Middle frontal gyrus (tissue), 1 donor: ENCODE results near the gene GRIK3.
"Not testable (repeated sequence)": the region's sequence is repeated elsewhere in the genome, so short reads cannot be mapped to it uniquely, and the experiment has no call there.

Experiments
- DNase-seq: peaks from one replicate; pipeline ENCODE4 v3.0.0-alpha.2; 2015; ENCODE audit warnings: low spot score; ENCODE audit errors: extremely low spot score

The GRIK3 gene

DNA sequence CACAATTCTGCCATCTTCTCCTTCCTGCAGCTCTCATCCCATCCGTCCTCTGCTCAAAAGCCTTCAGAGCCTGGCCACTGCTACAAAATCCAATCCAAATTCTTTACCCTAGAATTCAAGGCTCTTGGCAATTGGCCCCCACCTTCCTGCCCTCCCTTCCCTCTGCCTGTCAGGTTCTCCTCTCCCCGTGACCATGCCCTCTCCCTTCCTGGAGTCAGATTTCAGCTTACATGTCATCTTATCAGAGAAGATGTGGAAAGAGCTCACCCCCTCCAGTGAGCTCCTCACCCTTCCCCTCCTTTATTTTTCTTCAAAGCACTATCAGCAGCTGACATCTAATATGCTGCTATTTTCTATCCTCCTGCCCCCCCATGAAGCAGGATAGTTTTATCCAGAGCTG lies 86.9 kb downstream of the GRIK3 start:
- no peak for DNase-seq

DNA sequence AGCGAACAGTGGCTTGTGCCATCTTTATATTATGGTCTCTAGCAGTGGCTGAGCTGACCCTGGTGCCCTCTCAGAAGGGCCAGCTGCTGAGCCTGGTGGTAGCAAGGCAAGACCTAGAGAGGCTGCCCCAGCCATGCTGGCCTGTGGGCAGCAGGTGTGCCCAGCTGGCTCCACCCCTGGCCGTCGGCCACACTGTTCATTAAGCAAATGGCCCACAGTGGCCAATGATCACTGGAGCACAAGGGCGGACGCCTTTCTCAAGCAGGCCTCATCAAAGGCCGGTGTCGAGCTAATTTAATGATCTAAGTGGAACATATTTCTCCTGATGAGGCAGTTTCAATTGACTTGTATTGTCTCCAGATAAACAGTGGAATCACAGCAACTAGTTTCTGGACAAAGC lies 89.4 kb downstream of the GRIK3 start:
- DNase-seq = no peak

DNA sequence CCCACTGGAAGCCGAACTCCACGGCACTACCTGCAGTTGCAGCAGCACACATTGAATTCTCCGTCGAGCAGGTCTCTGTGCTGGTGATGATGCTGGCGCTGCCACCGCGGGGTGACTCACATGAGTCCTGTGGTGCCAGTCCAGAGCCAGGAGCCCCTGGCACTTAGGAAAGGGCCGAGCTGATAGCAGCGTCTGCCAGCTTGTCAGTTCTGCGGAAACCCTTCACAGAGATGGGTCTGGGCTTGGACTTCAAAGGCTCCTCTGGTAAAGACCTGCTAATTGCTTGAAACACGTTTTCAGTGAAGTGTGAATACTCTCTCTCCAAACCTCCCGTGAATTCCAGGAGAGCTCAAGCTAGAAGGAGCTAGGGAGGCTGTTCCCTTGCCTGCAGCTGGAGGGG lies 92.2 kb downstream of the GRIK3 start:
- no peak for DNase-seq

DNA sequence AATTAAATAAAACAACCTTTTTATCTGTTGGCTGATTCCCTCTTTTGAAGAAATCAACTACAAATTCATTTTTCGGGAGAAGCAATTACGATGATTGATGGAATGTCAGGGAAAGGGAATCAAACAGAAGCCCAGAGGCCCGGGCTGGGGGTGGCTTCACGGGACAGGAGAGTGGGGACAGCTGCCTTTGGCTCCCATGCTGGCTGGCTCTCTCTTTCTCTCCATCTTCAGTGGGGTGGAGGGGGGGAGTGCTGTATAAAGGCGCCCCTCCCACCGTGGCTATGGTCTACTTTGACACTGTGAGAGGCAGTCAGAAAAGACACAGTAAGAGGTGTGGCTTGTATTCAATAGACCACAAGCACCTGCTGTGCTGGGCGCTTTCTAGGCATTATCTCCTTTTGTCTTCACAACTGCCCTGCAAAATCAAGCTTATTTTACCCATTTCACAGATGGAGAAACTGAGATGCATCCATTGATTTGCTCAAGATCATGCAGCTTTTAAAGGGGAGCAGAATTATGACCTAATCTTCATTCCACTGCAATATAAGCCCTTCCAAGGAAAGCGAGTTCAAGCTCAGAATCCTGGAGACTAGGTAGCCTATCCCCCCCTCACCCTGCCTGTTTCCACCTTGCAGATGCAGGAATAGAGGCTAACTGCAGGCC lies 92.9 kb downstream of the GRIK3 start:
- no peak for DNase-seq

DNA sequence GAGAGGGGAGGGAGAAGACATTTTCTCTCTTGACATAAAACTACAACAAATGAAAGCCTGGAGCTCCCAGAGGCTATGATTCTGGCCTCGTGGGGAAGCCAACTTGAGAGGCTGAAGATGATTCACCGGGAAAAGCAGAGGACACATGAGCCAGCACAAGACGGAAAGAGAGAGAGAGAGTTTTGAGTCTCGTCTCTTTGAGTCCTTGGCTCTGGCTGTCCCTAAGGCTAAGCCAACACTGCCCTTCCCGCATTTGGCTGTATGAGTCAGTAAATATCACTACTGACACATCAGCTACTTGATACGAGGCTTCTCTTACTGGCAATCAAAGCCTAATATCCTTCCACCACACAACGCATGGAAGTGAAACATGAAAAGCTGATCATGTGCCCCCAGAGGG lies 95.5 kb downstream of the GRIK3 start:
- no peak for DNase-seq

DNA sequence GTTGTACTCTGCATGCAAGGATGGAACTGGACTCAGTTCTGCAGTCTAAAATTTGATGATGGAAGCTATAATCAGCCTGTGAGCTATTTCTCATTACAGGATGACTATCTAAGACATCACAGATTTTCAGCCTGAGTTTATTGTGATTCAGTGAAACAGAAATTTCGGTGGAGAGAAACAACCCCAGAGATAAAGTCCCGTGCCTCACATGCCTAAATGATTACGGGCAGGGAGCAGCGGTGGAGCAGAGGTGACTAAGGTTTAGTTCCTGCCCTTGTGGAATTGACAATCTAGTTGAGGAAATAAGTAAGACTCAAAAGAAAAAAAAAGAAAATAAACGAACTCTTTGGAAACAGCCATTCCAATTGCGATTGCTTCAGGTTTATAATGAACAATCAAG lies 96.9 kb downstream of the GRIK3 start:
- DNase-seq = no peak

DNA sequence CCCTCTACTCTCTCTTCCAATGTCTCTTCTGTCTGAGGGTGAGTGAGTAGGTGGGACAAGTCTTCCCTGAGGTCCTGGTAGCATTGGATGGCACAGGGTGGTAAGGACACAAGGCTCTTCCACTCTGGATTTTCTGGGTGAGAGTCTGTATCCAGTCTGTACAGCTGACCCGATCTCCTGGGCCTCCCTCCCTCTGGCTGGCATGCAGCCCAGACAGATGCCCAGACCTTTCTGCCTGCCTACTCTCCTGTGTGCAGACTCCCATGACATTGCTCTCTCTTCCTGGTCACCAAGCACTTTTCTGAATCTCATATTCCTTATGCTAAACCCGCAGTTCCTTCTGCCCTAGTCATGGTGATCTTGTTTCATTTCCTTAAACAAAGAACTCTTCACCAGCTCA lies 100.3 kb downstream of the GRIK3 start:
- DNase-seq = no peak

DNA sequence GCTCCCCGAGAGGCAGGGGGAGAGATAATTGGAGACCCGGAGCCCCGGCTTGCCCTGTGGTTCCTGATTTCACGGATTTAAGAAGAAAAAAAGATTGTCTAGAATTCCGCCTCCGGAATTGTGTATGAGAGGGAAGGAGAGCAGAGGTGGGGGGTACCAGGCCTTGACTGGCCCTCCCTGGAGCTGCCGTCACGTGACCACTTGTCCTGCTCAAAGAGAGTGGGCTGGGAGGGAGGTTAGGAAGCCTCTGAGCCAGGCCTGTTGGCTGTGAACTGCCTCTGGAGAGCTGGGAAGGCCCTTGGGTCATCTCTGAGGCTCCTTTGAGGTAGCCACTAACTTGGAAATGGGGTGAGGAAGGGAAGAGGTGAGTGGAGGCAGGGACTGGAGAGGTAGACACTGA lies 106.5 kb downstream of the GRIK3 start:
- DNase-seq = no peak

DNA sequence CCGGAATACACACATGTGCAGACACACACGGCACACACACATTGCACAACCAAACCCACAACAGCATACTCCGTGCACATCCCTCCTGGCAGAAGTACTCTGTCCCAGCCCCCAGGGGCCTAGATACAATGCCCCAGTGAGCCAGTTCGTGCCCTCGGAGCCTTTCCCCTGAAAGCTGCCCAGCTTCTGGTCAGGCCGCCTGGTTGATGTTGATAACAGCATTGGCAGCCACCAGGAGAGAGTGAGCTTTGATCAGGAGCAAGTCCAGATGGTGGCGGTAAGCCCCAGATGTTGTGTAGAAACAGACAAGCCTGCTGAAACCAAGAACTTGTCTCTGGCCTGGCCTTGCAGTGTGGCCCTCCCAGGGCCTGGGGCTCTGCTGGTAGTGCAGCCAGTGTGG lies 109.1 kb downstream of the GRIK3 start:
- DNase-seq = no peak

DNA sequence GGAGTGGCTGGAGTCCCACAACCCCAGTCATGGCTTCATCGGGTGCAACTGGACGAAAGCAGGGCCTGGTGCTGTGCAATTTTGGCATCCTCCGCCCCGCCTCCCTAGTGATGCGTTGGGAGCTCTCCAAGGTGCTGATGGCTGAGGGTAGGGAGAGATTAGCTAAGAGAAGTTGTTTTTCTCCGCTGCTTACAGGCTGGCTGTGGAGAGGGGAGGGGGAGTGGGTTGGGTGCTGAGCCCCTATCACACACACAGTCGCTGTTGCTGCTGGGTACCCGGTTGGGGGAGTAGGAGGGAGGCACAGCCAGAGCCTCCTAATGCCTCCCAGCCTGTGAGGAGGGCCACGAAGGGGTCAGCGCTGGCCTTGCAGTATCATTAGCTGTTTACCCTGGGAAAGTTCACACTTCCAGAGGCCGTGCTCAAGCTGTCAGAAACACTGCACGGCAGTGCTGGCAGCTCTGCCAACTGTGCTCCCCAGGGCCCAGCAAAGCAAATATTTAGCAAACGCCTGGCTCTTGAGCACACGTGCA lies 110.0 kb downstream of the GRIK3 start:
- DNase-seq = no peak

DNA sequence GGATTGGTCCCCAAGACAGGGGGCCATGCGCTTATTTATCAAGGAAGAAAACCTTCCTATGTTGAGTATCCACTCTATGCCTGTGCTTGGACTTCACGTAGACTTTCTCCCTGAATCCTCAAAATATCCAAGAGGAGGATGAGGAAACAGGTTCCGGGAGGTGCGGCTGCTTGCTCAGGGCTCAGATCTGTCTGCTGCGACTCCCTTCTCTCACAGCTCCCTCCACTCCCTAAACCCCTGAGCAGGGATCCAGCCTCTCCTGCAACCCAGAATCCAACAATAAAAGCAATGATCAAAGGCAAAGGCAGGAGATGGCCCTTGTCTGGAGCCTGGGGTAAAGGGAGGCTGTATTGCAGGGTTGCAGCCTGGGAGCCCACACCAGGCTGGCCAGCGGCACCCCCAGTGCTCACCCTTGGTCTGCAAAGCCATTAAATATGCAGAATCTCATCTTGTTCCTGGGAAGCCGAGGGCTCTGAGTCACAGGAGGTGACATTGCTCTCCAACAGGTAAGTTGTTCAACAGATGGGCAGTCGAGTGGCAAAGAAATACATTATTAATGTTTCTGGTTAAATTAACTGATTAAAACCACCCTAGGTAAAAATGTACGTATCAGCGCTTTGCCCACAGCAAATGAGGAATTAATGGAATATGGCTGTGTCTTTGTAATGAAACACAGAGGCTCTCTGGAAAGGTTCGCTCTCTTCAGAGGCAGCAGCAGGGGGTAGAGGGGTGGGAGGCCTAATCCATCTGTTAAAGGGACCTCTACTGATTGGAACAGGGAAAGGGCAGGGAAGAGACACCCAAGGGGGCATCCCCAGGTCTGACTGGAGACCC lies 111.5 kb downstream of the GRIK3 start:
- no peak for DNase-seq

DNA sequence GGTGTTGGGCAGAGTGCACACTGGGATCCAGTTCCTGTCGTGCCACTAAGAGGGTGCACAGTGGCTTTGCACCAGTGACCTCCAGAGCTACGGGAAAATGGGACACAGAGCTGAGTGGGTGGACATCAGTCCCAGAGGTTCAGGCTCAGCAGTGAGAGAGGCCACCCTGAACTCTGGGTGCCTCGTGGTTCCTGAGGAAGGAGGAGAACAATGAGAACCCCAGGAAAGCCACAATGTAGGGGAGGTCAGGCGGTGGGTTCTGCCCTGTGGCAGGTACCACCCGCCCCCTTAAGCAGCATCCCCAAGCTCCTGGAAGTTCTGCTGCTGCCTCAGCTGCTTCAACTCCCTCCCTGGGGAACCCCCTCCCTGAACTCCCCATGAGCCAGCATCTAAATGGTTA lies 112.2 kb downstream of the GRIK3 start:
- DNase-seq = no peak

DNA sequence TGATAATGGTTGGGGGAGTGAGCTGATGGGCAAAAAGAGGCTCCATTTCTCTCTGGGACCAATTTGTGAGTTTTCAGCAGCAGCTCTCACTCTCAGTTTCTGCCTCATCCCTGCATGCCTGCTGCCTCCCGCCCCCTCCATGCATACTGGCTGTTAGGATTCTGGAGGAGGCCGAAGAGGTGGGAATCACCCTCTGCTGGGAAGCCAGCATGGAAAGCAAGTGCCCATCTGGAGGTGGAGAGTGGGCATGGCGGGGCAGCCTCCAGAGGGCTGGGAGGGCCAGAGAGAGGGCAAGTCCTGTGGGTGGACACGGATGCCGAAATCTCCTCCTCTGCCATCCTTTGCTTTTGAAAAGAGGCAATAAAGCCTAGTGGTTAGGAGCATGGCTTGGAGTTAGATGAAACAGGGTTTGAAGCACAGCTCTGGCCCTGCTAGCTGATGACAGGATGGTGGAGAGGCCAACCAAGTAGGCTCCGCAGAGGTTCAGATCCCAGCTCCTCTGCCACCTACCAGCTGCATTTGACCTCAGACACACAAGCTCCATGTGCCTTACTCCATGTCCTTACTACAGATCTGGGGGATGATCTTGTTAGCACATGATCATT lies 113.4 kb downstream of the GRIK3 start:
- DNase-seq = no peak

DNA sequence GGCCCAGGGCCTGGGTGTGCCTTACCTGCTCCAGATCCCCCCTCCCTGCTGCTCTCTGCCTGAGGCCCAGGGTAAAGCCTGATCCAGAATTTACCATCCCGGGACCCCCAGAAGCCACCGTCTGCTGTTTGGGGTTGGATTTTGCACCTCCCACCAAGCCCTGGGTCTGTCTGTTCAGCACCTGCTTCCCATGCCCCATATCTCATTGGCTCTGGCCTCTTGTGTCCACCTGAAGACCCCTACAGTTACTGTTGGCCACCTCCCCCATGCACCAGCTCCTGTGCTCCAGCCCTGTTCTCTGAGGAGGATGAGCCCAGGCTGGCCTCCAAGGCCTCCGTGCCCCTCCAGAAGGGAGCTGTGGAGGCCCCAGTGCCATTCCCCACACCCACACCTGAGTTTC lies 113.9 kb downstream of the GRIK3 start:
- DNase-seq = no peak

DNA sequence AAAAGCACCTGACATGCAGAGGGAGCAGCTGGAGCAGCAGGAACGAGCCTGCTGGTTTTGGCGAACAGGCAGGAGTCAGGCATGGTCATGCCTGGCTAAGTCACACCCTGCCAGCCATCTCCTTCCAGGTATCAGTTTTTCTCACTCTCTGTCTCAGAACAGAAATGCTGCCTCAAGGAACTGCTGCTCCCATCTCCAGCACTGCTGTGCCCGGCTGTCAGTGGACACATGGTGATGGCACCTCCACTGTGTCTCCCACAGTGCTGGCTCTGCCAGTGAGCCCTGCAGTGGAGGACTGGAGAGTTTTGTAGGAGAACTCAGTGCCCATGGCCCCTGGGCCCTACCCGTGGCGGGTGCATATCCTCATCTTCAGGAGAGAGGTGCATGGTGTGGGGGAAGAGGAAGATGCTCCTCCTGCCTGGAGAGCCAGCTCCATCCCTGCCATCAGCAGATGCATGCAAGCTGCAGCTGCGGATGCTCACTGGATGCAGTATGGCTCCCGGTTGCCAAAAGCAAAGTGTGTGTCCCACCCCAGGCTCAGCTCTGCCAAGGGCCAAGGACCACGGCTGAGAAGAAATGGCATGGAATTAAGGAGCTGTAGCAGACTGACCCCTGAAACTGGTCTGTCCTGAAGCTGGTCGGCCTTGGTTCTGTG lies 114.7 kb downstream of the GRIK3 start:
- no peak for DNase-seq

DNA sequence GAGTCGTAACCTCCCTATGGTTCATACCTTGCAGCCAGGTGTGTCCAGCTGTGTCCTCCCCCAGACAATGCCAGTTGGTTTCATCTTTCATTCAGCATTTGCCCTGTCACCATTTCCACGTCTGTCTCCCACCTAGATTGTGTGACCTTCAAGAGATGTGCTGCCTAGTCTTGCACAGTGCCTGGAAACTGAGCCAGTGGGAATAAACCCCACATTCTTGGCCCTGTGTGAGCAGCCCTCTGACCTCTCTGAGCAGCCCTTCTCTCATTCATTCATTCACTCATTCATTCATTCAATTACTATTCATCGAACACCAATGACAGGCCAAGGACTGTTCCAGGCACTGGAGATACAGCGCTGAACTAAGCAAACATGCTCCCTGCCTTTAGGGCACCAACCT lies 115.7 kb downstream of the GRIK3 start:
- no peak for DNase-seq

DNA sequence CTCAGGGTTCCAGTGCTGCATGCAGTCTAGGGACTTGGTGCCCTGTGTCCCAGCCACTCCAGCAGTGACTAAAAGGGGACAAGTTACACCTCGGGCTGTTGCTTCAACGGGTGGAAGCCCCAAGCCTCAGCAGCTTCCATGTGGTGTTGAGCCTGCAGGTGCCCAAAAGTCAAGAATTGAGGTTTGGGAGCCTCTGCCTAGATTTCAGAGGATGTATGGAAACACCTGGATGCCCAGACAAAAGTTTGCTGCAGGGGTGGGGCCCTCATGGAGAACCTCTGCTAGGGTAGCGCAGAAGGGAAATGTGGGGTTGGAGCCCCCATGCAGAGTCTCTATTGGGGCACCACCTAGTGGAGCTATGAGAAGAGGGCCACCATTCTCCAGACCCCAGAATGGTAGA lies 117.8 kb downstream of the GRIK3 start:
- not testable (repeated sequence) for DNase-seq

DNA sequence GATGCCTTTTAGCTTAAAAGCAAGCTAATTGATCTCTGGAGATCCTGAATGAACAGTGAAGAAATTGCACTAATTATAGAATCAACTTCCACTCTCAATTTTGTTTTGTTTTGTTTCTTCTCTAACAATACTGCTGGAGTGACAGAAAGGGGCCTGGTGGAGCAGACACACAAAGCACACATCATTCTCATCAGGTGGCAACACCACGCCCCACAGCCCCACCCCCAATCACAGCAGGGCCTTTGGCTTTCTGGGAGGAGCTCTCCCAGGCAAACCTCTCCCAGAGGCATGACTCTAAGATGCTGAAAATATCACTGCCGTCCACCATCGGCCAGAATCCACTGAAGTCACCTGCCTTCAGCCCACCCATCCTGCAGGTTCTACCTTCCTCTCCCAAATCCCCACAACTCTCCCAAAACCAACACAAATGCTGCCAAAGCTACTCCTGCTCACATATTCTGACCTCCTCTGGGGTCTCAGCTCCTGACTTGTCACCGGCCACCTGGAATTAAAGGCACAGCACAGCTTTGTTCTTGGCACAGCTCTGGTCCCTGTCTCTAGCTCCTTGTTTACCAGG lies 120.7 kb downstream of the GRIK3 start:
- no peak for DNase-seq

DNA sequence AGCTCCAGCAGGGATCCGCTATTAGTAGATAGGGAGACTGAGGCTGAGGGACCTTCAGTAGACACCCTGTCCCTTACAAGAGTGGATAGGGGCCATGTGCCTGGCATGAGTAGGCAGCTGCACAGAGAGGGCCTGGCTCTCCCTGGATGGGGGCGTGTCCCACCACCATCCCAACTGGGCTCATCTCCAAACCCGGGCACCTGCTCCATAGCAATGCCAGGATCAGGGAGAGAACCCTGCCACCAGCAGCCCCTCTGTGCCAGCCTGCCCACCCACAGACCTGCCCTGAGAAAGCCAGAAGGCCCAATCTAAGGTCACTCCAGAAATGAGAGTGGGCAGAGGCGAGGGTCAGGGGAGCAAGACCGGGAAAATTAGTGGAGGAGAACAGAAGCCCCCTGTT lies 121.3 kb downstream of the GRIK3 start:
- no peak for DNase-seq

DNA sequence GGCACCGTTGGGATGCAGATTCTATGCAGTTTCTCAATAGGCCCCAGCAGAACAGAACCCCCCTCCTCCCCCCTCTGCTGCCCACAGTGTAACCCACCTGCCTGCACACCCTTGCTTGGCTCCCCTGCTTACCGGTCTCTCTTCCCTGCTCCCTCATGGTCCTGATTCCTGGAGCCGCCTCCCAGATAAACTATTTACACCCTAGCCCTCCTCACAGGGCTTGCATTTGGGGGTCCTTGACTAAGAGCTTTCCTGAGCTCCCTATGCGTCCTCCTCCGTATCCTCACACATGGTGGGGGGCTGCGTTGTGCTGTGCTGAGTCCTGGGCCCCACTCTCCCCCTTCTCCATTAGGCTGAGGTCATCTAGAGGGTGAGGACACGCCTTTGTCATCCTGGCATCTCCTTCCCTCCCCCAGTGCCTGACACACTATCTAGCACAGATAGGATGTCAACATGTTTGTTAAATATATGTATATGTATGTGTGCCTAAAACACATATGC lies 121.9 kb downstream of the GRIK3 start:
- DNase-seq = no peak
